ENCODE results near the gene CHRNE.

Gene CHRNE

GRCh38 chr17:4901648-4902344, 1.1 kb downstream of the CHRNE start:
- no peak for DNase-seq

GRCh38 chr17:4901108-4901647, 1.7 kb downstream of the CHRNE start:
- no peak for DNase-seq

GRCh38 chr17:4900231-4901107, 2.4 kb downstream of the CHRNE start:
- DNase-seq = peak; percentile 49

- peak; percentile 96 for DNase-seq
Measured at GRCh38 chr17:4899341-4900230, 3.3 kb downstream of the CHRNE start, which contains the start of gene C17orf107. TSS of gene C17orf107 (plus strand) at chr17:4899536. CDS start at chr17:4899763, 227 bp downstream.

GRCh38 chr17:4898927-4899326, 4.0 kb downstream of the CHRNE start:
- no peak for DNase-seq

- no peak for DNase-seq
Measured at GRCh38 chr17:4898351-4898750, 4.5 kb downstream of the CHRNE start.

- no peak for DNase-seq
Measured at GRCh38 chr17:4897785-4898184, 5.1 kb downstream of the CHRNE start.

GRCh38 chr17:4897198-4897687, 5.7 kb downstream of the CHRNE start:
- no peak for DNase-seq

GRCh38 chr17:4896332-4897197, 6.3 kb downstream of the CHRNE start:
- DNase-seq = no peak

GRCh38 chr17:4895657-4896331, 7.1 kb downstream of the CHRNE start:
- DNase-seq = no peak

GRCh38 chr17:4895121-4895520, 7.8 kb downstream of the CHRNE start:
- no peak for DNase-seq

GRCh38 chr17:4893721-4894560, 9.0 kb downstream of the CHRNE start:
- DNase-seq = no peak

GRCh38 chr17:4893272-4893671, 9.6 kb downstream of the CHRNE start:
- no peak for DNase-seq

GRCh38 chr17:4892499-4893221, 10.2 kb downstream of the CHRNE start:
- no peak for DNase-seq

GRCh38 chr17:4891411-4892410, 11.2 kb downstream of the CHRNE start:
- no peak for DNase-seq

- no peak for DNase-seq
Measured at GRCh38 chr17:4887581-4887980, 15.3 kb downstream of the CHRNE start.

- no peak for DNase-seq
Measured at GRCh38 chr17:4886830-4887229, 16.1 kb downstream of the CHRNE start.

GRCh38 chr17:4884489-4884888, 18.4 kb downstream of the CHRNE start:
- DNase-seq = no peak
